Endodermal cell (in vitro differentiated cells): ENCODE results near the gene FAM20A. TPM values are rescaled to one million over a fixed set of nuclear protein-coding genes. Genes with fewer than 3 reads are reported as not detected.

Source experiments
- DNase-seq: peaks from one replicate; pipeline ENCODE4 v3.0.0-alpha.2; 2017
- H3K27ac ChIP-seq: 2 replicates; pipeline ENCODE4 v1.5.1; 2013; ENCODE audit warnings: mild to moderate bottlenecking, low read depth, low read length, moderate library complexity
- H3K27me3 ChIP-seq: 2 replicates; pipeline ENCODE4 v1.6.1; 2013; ENCODE audit warnings: mild to moderate bottlenecking, low read length, moderate library complexity; ENCODE audit not compliant: insufficient read depth, control insufficient read depth, poor library complexity, severe bottlenecking
- H3K36me3 ChIP-seq: 2 replicates; pipeline ENCODE4 v1.7.0; 2013; ENCODE audit warnings: mild to moderate bottlenecking, low read length, moderate library complexity; ENCODE audit not compliant: control insufficient read depth, insufficient read depth
- H3K4me1 ChIP-seq: one replicate; pipeline ENCODE4 v1.7.0; 2013; ENCODE audit warnings: low read length; ENCODE audit not compliant: control insufficient read depth, insufficient read depth
- H3K4me3 ChIP-seq: 2 replicates; pipeline ENCODE4 v1.5.1; 2013; ENCODE audit warnings: mild to moderate bottlenecking, low read length, moderate library complexity
- H3K9ac ChIP-seq: 2 replicates; pipeline ENCODE4 v1.6.1; 2013; ENCODE audit warnings: mild to moderate bottlenecking, low read length, moderate library complexity; ENCODE audit not compliant: poor library complexity, severe bottlenecking; ENCODE audit errors: extremely low read depth
- H3K9me3 ChIP-seq: 2 replicates; pipeline ENCODE4 v1.6.1; 2013; ENCODE audit warnings: mild to moderate bottlenecking, low read length, moderate library complexity; ENCODE audit not compliant: control insufficient read depth
- H3K27ac Mint-ChIP-seq: 2 replicates; pipeline ENCODE4 v1.8.0; 2020; ENCODE audit warnings: mixed read lengths
- H3K27me3 Mint-ChIP-seq: 2 replicates; pipeline ENCODE4 v1.8.0; 2021; ENCODE audit warnings: mild to moderate bottlenecking, mixed read lengths; ENCODE audit not compliant: insufficient read depth
- H3K36me3 Mint-ChIP-seq: 2 replicates; pipeline ENCODE4 v1.8.0; 2020; ENCODE audit warnings: low read depth, mixed read lengths
- H3K4me1 Mint-ChIP-seq: 2 replicates; pipeline ENCODE4 v1.8.0; 2020; ENCODE audit warnings: mixed read lengths
- H3K4me3 Mint-ChIP-seq: 2 replicates; pipeline ENCODE4 v1.8.0; 2020; ENCODE audit warnings: mild to moderate bottlenecking, moderate library complexity, mixed read lengths
- H3K9me3 Mint-ChIP-seq: 2 replicates; pipeline ENCODE4 v1.8.0; 2020; ENCODE audit warnings: mild to moderate bottlenecking, mixed read lengths
- WGBS, 2 experiments: methylation state at CpG; one replicate each; pipeline versions ENCODE4 v1.1.5 to v1.1.7; 2013; ENCODE audit warnings: missing lambda C conversion rate in 2 of 2, mixed read lengths in 1 of 2; ENCODE audit not compliant: insufficient coverage in 1 of 2, insufficient read length in 1 of 2; 5-methylcytosine and 5-hydroxymethylcytosine counted together
- total RNA-seq, 2 donors: library from RNA; stranded (reverse); fragmentation: NEBNext Ultra II Directional in 1 of 2; extraction: Animal tissue kit (Norgen Biotek cat#: 25700) in 1 of 2; gene quantifications; 2 replicates in 1 of 2; 3 replicates in 1 of 2; pipeline ENCODE4 v1.2.1, GENCODE V29; 2021
- TF ChIP-seq, protein P1 (sequence below): fragments of 200-600 bp; sonication (generic); conservative IDR thresholded peaks from 2 replicates; pipeline ENCODE4 v1.5.0; 2021; ENCODE audit warnings: antibody characterized with exemption, mild to moderate bottlenecking

Gene FAM20A
- total RNA-seq, 2 donors from 2014 or later, result 58.7 to 74.3 TPM

DNA sequence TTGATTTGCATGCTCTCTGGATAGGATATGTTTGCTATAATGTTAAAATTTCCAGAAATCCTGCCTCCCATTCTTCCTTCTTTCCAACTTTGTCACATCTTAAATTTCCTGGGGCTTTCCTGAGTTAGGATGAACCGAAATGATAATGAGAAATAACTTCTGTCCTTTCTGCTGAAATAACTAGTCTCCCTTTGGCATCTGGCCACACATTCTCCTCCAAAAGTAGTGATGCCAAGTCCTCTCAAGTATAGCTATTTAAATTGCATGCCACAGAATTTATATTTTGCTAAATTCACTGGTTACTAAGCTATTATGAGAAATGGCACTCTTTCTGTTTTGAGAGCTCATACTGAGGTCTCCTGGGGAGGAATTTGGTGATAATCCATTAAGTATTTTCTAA lies 30.6 kb downstream of the FAM20A start:
- Histone ChIP-seq H3K9me3 (peaks cover 4% of the 10 kb centered on the region), H3K27me3 (no peaks in the 10 kb centered on the region), H3K36me3 (peaks cover 35% of the 10 kb centered on the region), H3K4me3 (no peak overlapping the region), H3K27ac (no peak overlapping the region), H3K9ac (no peak overlapping the region), H3K4me1 (no peaks in the 10 kb centered on the region)
- Mint-ChIP-seq H3K27ac (no peak overlapping the region), H3K4me3 (no peak overlapping the region), H3K36me3 (peaks cover 18% of the 10 kb centered on the region), H3K4me1 (no peaks in the 10 kb centered on the region), H3K9me3 (peaks cover 4% of the 10 kb centered on the region), H3K27me3 (no peaks in the 10 kb centered on the region)
- no peak for DNase-seq
- 92% methylated on average over 1 of the region's 1 CpG; no CpG with 5 or more reads in 1 of the 2 experiments for WGBS, 2 experiments
- TF ChIP-seq, protein P1, sequence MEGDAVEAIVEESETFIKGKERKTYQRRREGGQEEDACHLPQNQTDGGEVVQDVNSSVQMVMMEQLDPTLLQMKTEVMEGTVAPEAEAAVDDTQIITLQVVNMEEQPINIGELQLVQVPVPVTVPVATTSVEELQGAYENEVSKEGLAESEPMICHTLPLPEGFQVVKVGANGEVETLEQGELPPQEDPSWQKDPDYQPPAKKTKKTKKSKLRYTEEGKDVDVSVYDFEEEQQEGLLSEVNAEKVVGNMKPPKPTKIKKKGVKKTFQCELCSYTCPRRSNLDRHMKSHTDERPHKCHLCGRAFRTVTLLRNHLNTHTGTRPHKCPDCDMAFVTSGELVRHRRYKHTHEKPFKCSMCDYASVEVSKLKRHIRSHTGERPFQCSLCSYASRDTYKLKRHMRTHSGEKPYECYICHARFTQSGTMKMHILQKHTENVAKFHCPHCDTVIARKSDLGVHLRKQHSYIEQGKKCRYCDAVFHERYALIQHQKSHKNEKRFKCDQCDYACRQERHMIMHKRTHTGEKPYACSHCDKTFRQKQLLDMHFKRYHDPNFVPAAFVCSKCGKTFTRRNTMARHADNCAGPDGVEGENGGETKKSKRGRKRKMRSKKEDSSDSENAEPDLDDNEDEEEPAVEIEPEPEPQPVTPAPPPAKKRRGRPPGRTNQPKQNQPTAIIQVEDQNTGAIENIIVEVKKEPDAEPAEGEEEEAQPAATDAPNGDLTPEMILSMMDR, result no peak

DNA sequence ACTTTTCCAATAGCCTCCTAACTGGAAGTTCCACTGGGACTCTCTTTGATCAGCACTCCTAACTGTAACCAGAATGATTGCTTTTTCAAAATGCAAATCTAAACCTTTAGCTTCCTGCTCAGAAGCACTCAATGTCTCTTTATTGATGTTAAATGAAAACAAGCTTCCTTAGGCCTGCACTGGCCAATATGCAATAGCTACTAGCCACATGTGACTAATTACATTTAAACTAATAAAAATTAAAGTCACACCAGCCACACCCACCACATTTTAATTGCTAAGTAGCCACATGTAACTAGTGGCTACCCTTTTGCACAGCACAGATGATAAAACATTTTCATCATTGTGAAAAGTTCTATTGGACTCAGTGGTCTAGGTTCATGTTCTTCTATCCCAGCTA lies 31.8 kb downstream of the FAM20A start:
- Histone ChIP-seq H3K9me3 (peaks cover 4% of the 10 kb centered on the region), H3K9ac (no peak overlapping the region), H3K4me3 (no peak overlapping the region), H3K27me3 (no peaks in the 10 kb centered on the region), H3K36me3 (peaks cover 29% of the 10 kb centered on the region), H3K4me1 (no peaks in the 10 kb centered on the region), H3K27ac (no peak overlapping the region)
- DNase-seq, result no peak
- no peak overlapping the region for H3K27ac Mint-ChIP-seq
- H3K27me3 Mint-ChIP-seq, result no peaks in the 10 kb centered on the region
- TF ChIP-seq, protein P1, result no peak
- peaks cover 20% of the 10 kb centered on the region for H3K36me3 Mint-ChIP-seq
- H3K4me1 Mint-ChIP-seq, result no peaks in the 10 kb centered on the region
- no peak overlapping the region for H3K4me3 Mint-ChIP-seq
- peaks cover 4% of the 10 kb centered on the region for H3K9me3 Mint-ChIP-seq

- no peak overlapping the region for H3K4me3 ChIP-seq
- Mint-ChIP-seq H3K27ac (no peak overlapping the region), H3K27me3 (no peaks in the 10 kb centered on the region), H3K4me1 (no peaks in the 10 kb centered on the region), H3K36me3 (peaks cover 18% of the 10 kb centered on the region), H3K4me3 (no peak overlapping the region), H3K9me3 (peaks cover 4% of the 10 kb centered on the region)
- DNase-seq, result peak; percentile 6
- no peaks in the 10 kb centered on the region for H3K4me1 ChIP-seq
- H3K27ac ChIP-seq, result no peak overlapping the region
- no peaks in the 10 kb centered on the region for H3K27me3 ChIP-seq
- peaks cover 28% of the 10 kb centered on the region for H3K36me3 ChIP-seq
- H3K9ac ChIP-seq, result no peak overlapping the region
- peaks cover 4% of the 10 kb centered on the region for H3K9me3 ChIP-seq
- TF ChIP-seq, protein P1, result no peak
- 78 to 100% methylated on average over 1 of the region's 2 CpGs for WGBS, 2 experiments
Measured at GRCh38 chr17:68568581-68568980, 32.6 kb downstream of the FAM20A start.
